Dendritic cell treated with granulocyte-macrophage colony-stimulating factor and Interleukin-4, amounts not matched to agents 40 ng/mL and 50 ng/mL, for 4 days (primary cell): ENCODE data around the gene FRMPD2.
"Not testable (repeated sequence)": the region's sequence is repeated elsewhere in the genome, so short reads cannot be mapped to it uniquely, and the experiment has no call there.

Source experiments
- H3K27ac Mint-ChIP-seq: one replicate; pipeline ENCODE4 v1.8.0; 2022; ENCODE audit warnings: mild to moderate bottlenecking, mixed read lengths
- H3K27me3 Mint-ChIP-seq: one replicate; pipeline ENCODE4 v1.8.0; 2022; ENCODE audit warnings: mild to moderate bottlenecking, mixed read lengths
- H3K36me3 Mint-ChIP-seq: one replicate; pipeline ENCODE4 v1.8.0; 2022; ENCODE audit warnings: low read depth, mixed read lengths
- H3K4me1 Mint-ChIP-seq: one replicate; pipeline ENCODE4 v1.8.0; 2022; ENCODE audit warnings: low read depth, mixed read lengths
- H3K4me3 Mint-ChIP-seq: one replicate; pipeline ENCODE4 v1.8.0; 2022; ENCODE audit warnings: mild to moderate bottlenecking, moderate library complexity, mixed read lengths
- H3K9me3 Mint-ChIP-seq: one replicate; pipeline ENCODE4 v1.8.0; 2022; ENCODE audit warnings: mixed read lengths
- intact Hi-C: fragments of 100-400 bp; cut with micrococcal nuclease; formaldehyde crosslinking; loops from one replicate; pipeline ENCODE4 v1.15.0; 2022

FRMPD2 gene

GRCh38 chr10:48224979-48225560, 49.4 kb downstream of the FRMPD2 start:
- intact Hi-C loops: no loop called here
- H3K36me3 Mint-ChIP-seq: no peaks in the 10 kb centered on the region
- H3K27ac Mint-ChIP-seq: no peak overlapping the region
- no peak overlapping the region for H3K4me3 Mint-ChIP-seq
- no peaks in the 10 kb centered on the region for H3K9me3 Mint-ChIP-seq
- H3K4me1 Mint-ChIP-seq: no peaks in the 10 kb centered on the region
- H3K27me3 Mint-ChIP-seq: peaks cover 10% of the 10 kb centered on the region

GRCh38 chr10:48224296-48224695, 50.2 kb downstream of the FRMPD2 start:
- H3K9me3 Mint-ChIP-seq: no peaks in the 10 kb centered on the region
- no peaks in the 10 kb centered on the region for H3K4me1 Mint-ChIP-seq
- peaks cover 11% of the 10 kb centered on the region for H3K27me3 Mint-ChIP-seq
- intact Hi-C loops: no loop called here
- no peak overlapping the region for H3K4me3 Mint-ChIP-seq
- H3K27ac Mint-ChIP-seq: no peak overlapping the region
- H3K36me3 Mint-ChIP-seq: no peaks in the 10 kb centered on the region

- Mint-ChIP-seq H3K27ac (no peak overlapping the region), H3K9me3 (no peaks in the 10 kb centered on the region), H3K4me1 (no peaks in the 10 kb centered on the region), H3K36me3 (no peaks in the 10 kb centered on the region), H3K4me3 (no peak overlapping the region), H3K27me3 (peaks cover 16% of the 10 kb centered on the region)
- intact Hi-C loops: no loop called here
Measured at GRCh38 chr10:48221814-48222213, 52.7 kb downstream of the FRMPD2 start.

DNA sequence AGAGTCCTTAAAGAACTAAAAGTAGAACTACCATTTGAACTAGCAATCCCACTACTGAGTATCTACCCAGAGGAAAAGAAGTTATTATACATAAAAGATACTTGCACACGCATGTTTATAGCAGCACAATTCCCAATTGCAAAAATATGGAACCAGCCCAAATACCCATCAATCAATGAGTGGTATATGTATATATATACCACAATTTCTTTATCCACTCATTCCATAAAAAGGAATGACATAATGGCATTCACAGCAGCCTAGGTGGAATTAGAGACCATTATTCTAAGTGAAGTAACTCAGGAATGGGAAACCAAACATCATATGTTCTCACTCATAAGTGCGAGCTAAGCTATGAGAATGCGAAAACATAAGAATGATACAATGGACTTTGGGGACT, 53.5 kb downstream of the FRMPD2 start:
- not testable (repeated sequence) for H3K4me1 Mint-ChIP-seq, H3K4me3 Mint-ChIP-seq

GRCh38 chr10:48219194-48219593, 55.3 kb downstream of the FRMPD2 start:
- Mint-ChIP-seq H3K4me3 (no peak overlapping the region), H3K27me3 (peaks cover 12% of the 10 kb centered on the region), H3K27ac (no peak overlapping the region), H3K36me3 (no peaks in the 10 kb centered on the region), H3K9me3 (no peaks in the 10 kb centered on the region), H3K4me1 (no peaks in the 10 kb centered on the region)
- intact Hi-C loops: loop anchor here (5.0 kb wide), 1 partner anchor 73 kb away; no protein-coding TSS in a partner anchor

More for the DNA sequence above, 53.5 kb downstream of the FRMPD2 start:
- intact Hi-C loops, H3K9me3 Mint-ChIP-seq, H3K27ac Mint-ChIP-seq, H3K36me3 Mint-ChIP-seq: not testable (repeated sequence)
- peaks cover 16% of the 10 kb centered on the region for H3K27me3 Mint-ChIP-seq

GRCh38 chr10:48216744-48217143, 57.8 kb downstream of the FRMPD2 start:
- Mint-ChIP-seq H3K27ac (no peak overlapping the region), H3K4me1 (no peaks in the 10 kb centered on the region), H3K9me3 (no peaks in the 10 kb centered on the region), H3K4me3 (no peak overlapping the region), H3K27me3 (peaks cover 11% of the 10 kb centered on the region), H3K36me3 (no peaks in the 10 kb centered on the region)
- intact Hi-C loops: loop anchor here (5.0 kb wide), 1 partner anchor 76 kb away; no protein-coding TSS in a partner anchor

- Mint-ChIP-seq H3K9me3 (no peaks in the 10 kb centered on the region), H3K4me3 (no peak overlapping the region), H3K27me3 (peaks cover 12% of the 10 kb centered on the region), H3K4me1 (no peaks in the 10 kb centered on the region), H3K27ac (no peak overlapping the region), H3K36me3 (no peaks in the 10 kb centered on the region)
- intact Hi-C loops: loop anchor here (5.0 kb wide), 1 partner anchor 76 kb away; no protein-coding TSS in a partner anchor
Measured at GRCh38 chr10:48216204-48216505, 58.3 kb downstream of the FRMPD2 start.

- H3K36me3 Mint-ChIP-seq: no peaks in the 10 kb centered on the region
- no peaks in the 10 kb centered on the region for H3K4me1 Mint-ChIP-seq
- no peak overlapping the region for H3K4me3 Mint-ChIP-seq
- no peaks in the 10 kb centered on the region for H3K9me3 Mint-ChIP-seq
- no peak overlapping the region for H3K27ac Mint-ChIP-seq
- peaks cover 11% of the 10 kb centered on the region for H3K27me3 Mint-ChIP-seq
- intact Hi-C loops: loop anchor here (5.0 kb wide), 1 partner anchor 77 kb away; no protein-coding TSS in a partner anchor
Measured at GRCh38 chr10:48215486-48216203, 58.9 kb downstream of the FRMPD2 start.

DNA sequence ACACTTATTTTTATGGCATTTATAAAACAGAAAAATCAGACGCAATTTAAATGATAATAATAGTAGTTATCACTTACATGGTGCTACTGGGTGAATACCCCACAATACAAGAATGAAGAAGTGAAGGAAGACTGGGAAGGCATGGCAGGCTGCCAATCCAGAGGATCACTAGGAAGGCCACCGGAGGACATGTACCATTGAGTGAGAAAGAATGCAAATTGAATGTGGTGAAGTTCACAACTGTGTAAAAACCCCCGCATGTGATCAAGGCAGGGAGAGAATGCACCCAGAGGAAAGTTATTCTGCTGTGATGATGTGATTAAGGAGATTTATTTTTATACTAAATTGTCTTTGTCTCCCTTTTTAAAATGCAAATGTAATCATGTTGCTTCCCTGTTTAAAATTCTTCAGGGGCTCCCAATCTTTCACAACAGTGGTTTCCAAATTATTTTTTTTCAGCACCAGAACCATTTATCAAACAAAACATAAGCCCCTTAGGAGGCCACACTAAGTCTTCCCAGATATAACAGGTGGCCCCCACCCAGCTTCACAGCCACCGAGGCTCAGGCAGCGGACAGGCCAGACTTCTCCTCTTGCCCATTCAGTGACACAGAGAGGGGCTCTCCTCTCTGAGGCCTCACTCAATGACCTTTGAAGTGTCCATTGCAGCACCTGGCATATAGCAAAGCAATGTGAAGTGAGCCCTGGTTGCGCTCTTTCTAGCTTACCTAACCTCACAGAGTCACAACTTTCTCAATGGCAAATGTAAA, 59.6 kb downstream of the FRMPD2 start:
- Mint-ChIP-seq H3K27ac (no peak overlapping the region), H3K4me3 (no peak overlapping the region), H3K9me3 (no peaks in the 10 kb centered on the region), H3K4me1 (no peaks in the 10 kb centered on the region), H3K36me3 (no peaks in the 10 kb centered on the region), H3K27me3 (peaks cover 10% of the 10 kb centered on the region)
- intact Hi-C loops: loop anchor here (5.0 kb wide), 1 partner anchor 77 kb away; no protein-coding TSS in a partner anchor

DNA sequence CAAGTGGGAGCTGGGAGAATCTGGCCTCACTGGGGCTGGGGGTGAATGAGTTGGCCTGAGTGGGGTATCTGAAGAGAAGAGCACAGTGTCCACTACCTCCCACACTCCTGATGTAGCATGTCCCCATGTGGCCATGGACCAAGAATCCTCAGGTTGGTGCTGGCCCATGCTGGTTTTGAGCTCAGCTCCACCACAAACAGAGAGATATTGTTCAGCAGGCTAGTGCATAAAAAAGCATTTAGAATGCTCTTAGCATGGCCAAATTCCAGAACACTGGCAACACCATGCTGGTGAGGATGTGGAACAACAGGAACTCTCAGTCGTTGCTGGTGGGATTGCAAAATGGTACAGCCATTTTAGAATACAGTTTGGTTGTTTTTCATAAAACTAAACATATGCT, 61.4 kb downstream of the FRMPD2 start:
- Mint-ChIP-seq H3K4me3 (no peak overlapping the region), H3K27me3 (peaks cover 6% of the 10 kb centered on the region), H3K36me3 (no peaks in the 10 kb centered on the region), H3K4me1 (no peaks in the 10 kb centered on the region), H3K27ac (no peak overlapping the region), H3K9me3 (no peaks in the 10 kb centered on the region)
- intact Hi-C loops: no loop called here

GRCh38 chr10:48211777-48212176, 62.7 kb downstream of the FRMPD2 start:
- intact Hi-C loops: no loop called here
- Mint-ChIP-seq H3K27me3 (peaks cover 6% of the 10 kb centered on the region), H3K27ac (no peak overlapping the region), H3K9me3 (no peaks in the 10 kb centered on the region), H3K36me3 (no peaks in the 10 kb centered on the region), H3K4me3 (no peak overlapping the region), H3K4me1 (no peaks in the 10 kb centered on the region)

DNA sequence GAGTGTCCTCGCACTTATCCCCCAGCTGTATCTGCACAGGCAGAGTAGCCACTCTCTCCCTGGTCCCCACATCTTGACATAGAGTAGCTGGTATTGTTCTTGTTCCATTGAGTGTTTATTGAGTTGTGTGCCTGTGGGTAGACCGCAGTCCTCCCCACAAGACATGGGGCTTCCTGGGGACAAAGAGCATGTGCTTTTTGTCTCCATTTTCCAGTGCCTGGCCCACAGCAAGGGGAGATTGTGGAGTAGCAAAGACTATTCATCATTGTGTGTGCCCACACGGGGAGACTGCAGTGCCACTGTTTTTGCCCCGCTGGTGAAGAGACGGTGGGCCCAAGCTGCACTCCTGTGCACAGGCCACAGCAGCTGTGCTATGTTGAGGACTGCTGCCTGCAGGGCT, 63.5 kb downstream of the FRMPD2 start:
- no peaks in the 10 kb centered on the region for H3K9me3 Mint-ChIP-seq
- H3K27me3 Mint-ChIP-seq: peaks cover 7% of the 10 kb centered on the region
- H3K4me3 Mint-ChIP-seq: no peak overlapping the region
- H3K27ac Mint-ChIP-seq: no peak overlapping the region
- H3K4me1 Mint-ChIP-seq: no peaks in the 10 kb centered on the region
- H3K36me3 Mint-ChIP-seq: no peaks in the 10 kb centered on the region
- intact Hi-C loops: no loop called here

GRCh38 chr10:48210391-48210790, 64.1 kb downstream of the FRMPD2 start:
- intact Hi-C loops: no loop called here
- H3K4me3 Mint-ChIP-seq: no peak overlapping the region

GRCh38 chr10:48209241-48209640, 65.3 kb downstream of the FRMPD2 start:
- no peak overlapping the region for H3K4me3 Mint-ChIP-seq
- intact Hi-C loops: no loop called here
- H3K4me1 Mint-ChIP-seq: no peaks in the 10 kb centered on the region
- H3K9me3 Mint-ChIP-seq: no peaks in the 10 kb centered on the region
- peaks cover 7% of the 10 kb centered on the region for H3K27me3 Mint-ChIP-seq
- no peak overlapping the region for H3K27ac Mint-ChIP-seq
- no peaks in the 10 kb centered on the region for H3K36me3 Mint-ChIP-seq

More at GRCh38 chr10:48210391-48210790, 64.1 kb downstream of the FRMPD2 start:
- no peaks in the 10 kb centered on the region for H3K9me3 Mint-ChIP-seq
- no peak overlapping the region for H3K27ac Mint-ChIP-seq
- peaks cover 7% of the 10 kb centered on the region for H3K27me3 Mint-ChIP-seq
- no peaks in the 10 kb centered on the region for H3K36me3 Mint-ChIP-seq
- H3K4me1 Mint-ChIP-seq: no peaks in the 10 kb centered on the region
